ENCODE results near the gene CREM. TPM values are rescaled to one million over a fixed set of nuclear protein-coding genes. Genes with fewer than 3 reads are reported as not detected.

Gene CREM
- total and polyA plus RNA-seq, 2 of the 4 experiments (the other 2 are of a cell fraction), result 33.2 to 40.5 TPM

DNA sequence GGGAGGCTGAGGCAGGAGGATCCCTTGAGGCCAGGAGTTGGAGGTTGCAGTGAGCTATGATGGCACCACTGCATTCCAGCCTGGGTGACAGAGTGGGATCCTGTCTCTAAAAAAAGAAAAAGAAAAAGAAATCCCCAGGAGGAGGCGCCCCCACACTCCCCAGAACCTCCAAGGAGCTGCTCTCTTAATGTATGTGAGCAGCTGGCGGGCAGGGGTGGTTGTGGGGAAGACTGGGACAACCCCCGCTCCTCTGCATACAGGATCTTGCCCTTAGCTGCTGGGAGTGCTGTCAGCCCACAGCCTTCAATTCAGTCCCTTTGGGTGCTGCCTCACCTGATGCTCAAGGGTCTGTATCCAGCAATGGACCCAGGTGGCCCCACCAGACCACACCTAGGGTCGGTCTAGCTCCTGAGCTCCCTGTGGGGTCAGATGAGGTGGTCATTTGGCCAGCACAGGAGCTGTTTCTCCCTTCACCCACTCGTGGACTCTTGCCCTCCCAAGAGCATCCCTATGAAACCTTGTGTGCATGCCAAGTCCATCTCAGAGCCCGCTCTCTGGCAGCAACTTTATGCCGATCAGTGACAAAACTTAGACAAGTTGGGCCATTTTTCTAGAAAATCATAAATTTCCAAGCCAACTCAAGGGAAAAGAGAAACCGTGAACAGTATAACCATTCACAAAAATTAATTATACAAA, 97.5 kb downstream of the CREM start (continued):
- no peak for TF ChIP-seq CTCF (conservative IDR thresholded peaks at IDR 0.05; ENCODE audit: low read depth, low read length)
- no peak for TF ChIP-seq CEBPB (IDR thresholded peaks at IDR 0.05; ENCODE audit: low read depth, low read length)

DNA sequence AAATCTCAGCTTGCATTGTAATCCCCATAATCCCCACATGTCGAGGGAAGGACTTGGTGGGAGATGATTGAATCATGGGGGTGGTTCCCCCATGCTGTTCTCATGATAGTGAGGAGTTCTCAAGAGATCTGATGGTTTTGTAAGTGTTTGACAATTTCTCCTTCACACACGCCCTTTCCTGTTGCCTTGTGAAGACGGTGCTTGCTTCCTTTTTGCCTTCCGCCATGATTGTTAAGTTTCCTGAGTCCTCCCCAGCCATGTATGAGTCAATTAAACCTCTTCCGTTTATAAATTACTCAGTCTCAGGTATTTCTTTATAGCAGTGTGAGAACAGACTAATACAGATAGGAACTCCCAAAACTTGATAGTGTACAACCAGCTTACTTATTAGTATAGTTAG, 98.6 kb downstream of the CREM start:
- H3K9me1 ChIP-seq (ENCODE audit: insufficient read depth, low read length), result no peaks in the 10 kb centered on the region
- in situ Hi-C loops (cut with MboI; ENCODE audit: low sequenced_read_pairs), result loop anchor here (25.0 kb wide), 1 partner anchor 1562 kb away; no protein-coding TSS in a partner anchor
- no peak overlapping the region for H4K8ac ChIP-seq (ENCODE audit: low read depth in 2 of 2, low read length in 2 of 2)
- no peak overlapping the region for H3K18ac ChIP-seq (ENCODE audit: low read depth, low read length)
- H3K27ac ChIP-seq (ENCODE audit: insufficient read depth, low read length), result no peak overlapping the region
- no peak overlapping the region for H2AK5ac ChIP-seq (ENCODE audit: low read depth, low read length)
- H3K27me3 ChIP-seq (ENCODE audit: control insufficient read depth, insufficient read depth, low read length), result no peaks in the 10 kb centered on the region
- POLR2A ChIA-PET (ENCODE audit: unreplicated experiment), result no interaction called here
- WGBS, 2 experiments (ENCODE audit: extremely low coverage in 2 of 2, insufficient read length in 1 of 2), result no CpG with 5 or more reads among the region's 5 CpGs
- no peak overlapping the region for H3K23ac ChIP-seq (ENCODE audit: low read depth, low read length)
- DNase-seq (no peak), ATAC-seq (ENCODE audit: low read depth) (no peak)
- H3K4ac ChIP-seq (ENCODE audit: low read depth, low read length), result no peak overlapping the region
- no peaks in the 10 kb centered on the region for H3K9me3 ChIP-seq (ENCODE audit: control insufficient read depth, insufficient read depth, low read length)
- H3K4me3 ChIP-seq (ENCODE audit: insufficient read depth, low read depth, low read length), result no peak overlapping the region
- no peaks in the 10 kb centered on the region for H4K20me1 ChIP-seq (ENCODE audit: insufficient read depth, low read length)
- H4K91ac ChIP-seq (ENCODE audit: insufficient read depth, low read depth, low read length), result no peak overlapping the region
- no peaks in the 10 kb centered on the region for H3K36me3 ChIP-seq (ENCODE audit: control insufficient read depth, insufficient read depth, low read length)
- CTCF ChIA-PET, result no interaction called here
- no peak overlapping the region for H3K14ac ChIP-seq (replicated peaks; ENCODE audit: low read depth, low read length)
- no peak overlapping the region for H2BK5ac ChIP-seq (ENCODE audit: low read depth, low read length, poor library complexity, severe bottlenecking)
- BruUV-seq (replicated peaks), result no TSS peak
- no peaks in the 10 kb centered on the region for H3K4me1 ChIP-seq (ENCODE audit: control insufficient read depth, insufficient read depth, low read length)
- H2BK120ac ChIP-seq (ENCODE audit: low read depth, low read length), result no peak overlapping the region
- H4K5ac ChIP-seq (ENCODE audit: low read depth, low read length), result no peak overlapping the region
- no peak overlapping the region for H2BK15ac ChIP-seq (ENCODE audit: low read depth, low read length)
- no peaks in the 10 kb centered on the region for H3K79me1 ChIP-seq (ENCODE audit: low read depth in 1 of 2, low read length in 2 of 2)
- intact Hi-C loops (cut with micrococcal nuclease), result no loop called here
- H2AK9ac ChIP-seq (replicated peaks; ENCODE audit: low read depth, low read length, poor library complexity), result no peak overlapping the region
- no peak overlapping the region for H2AFZ ChIP-seq (replicated peaks; ENCODE audit: low read length, poor library complexity)
- no peak overlapping the region for H3K4me2 ChIP-seq (ENCODE audit: low read depth, low read length)
- H3K56ac ChIP-seq (ENCODE audit: extremely low read depth, insufficient read depth, low read length), result no peak overlapping the region
- no peak overlapping the region for H2BK20ac ChIP-seq (ENCODE audit: low read depth, low read length)
- H3K9ac ChIP-seq (ENCODE audit: low read depth, low read length), result no peak overlapping the region
- dilution Hi-C loops (cut with HindIII; ENCODE audit: low sequenced_read_pairs, unreplicated experiment), result no loop called here
- TF ChIP-seq CTCF (conservative IDR thresholded peaks at IDR 0.05; ENCODE audit: low read depth, low read length) (no peak), CHD1 (IDR thresholded peaks at IDR 0.05; ENCODE audit: low read depth, low read length) (no peak), ELK1 (IDR thresholded peaks at IDR 0.05; ENCODE audit: borderline replicate concordance, low read depth, low read length) (no peak), FOS (IDR thresholded peaks at IDR 0.05; ENCODE audit: low read depth, low read length) (no peak), RCOR1 (IDR thresholded peaks at IDR 0.05; ENCODE audit: insufficient replicate concordance, low read length) (no peak), BHLHE40 (IDR thresholded peaks at IDR 0.05; ENCODE audit: low read depth, low read length) (no peak), RAD21 (IDR thresholded peaks at IDR 0.05; ENCODE audit: low read length) (no peak), USF2 (IDR thresholded peaks at IDR 0.05; ENCODE audit: low read depth, low read length) (no peak), MXI1 (IDR thresholded peaks at IDR 0.05; ENCODE audit: borderline replicate concordance, low read depth, low read length) (no peak)

Measured in IMR-90 (cell line).